Kidney (tissue), 14 donors: ENCODE measurements around the gene FPR2. TPM values are rescaled to one million over a fixed set of nuclear protein-coding genes. Genes with fewer than 3 reads are reported as not detected.

Experiments used
- DNase-seq, 5 donors: peaks; one replicate each; pipeline ENCODE4 v3.0.0-alpha.2; 2013 to 2020
- FAIRE-seq: peaks from 2 replicates; lab custom pipeline; 2012; peaks lifted over from hg19 to GRCh38; lab: Jason Lieb, UNC
- H3K27ac ChIP-seq, 2 donors: one replicate each; pipeline ENCODE4 v1.7.0; 2013; ENCODE audit warnings: low read depth in 2 of 2, low read length in 2 of 2, inconsistent platforms in 1 of 2
- H3K27me3 ChIP-seq: one replicate; pipeline ENCODE4 v1.7.1; 2013; ENCODE audit warnings: low read length, inconsistent platforms; ENCODE audit not compliant: control insufficient read depth, insufficient read depth
- H3K36me3 ChIP-seq, 3 donors: one replicate each; pipeline versions ENCODE4 v1.7.0 to v1.7.1; 2013; ENCODE audit warnings: low read length in 3 of 3, control low read depth in 1 of 3, inconsistent platforms in 1 of 3; ENCODE audit not compliant: insufficient read depth in 3 of 3, control insufficient read depth in 2 of 3
- H3K4me1 ChIP-seq, 3 donors: one replicate each; pipeline versions ENCODE4 v1.7.0 to v1.7.1; 2013; ENCODE audit warnings: low read length in 3 of 3, inconsistent platforms in 1 of 3, low read depth in 1 of 3; ENCODE audit not compliant: control insufficient read depth in 2 of 3, insufficient read depth in 2 of 3
- H3K4me3 ChIP-seq, 3 donors: one replicate each; pipeline versions ENCODE4 v1.7.0 to v1.8.1; 2013; ENCODE audit warnings: low read length in 3 of 3, control low read depth in 1 of 3, inconsistent platforms in 1 of 3
- H3K9ac ChIP-seq, 3 donors: one replicate each; pipeline versions ENCODE4 v1.7.0 to v1.7.1; 2013; ENCODE audit warnings: low read length in 3 of 3, control low read depth in 1 of 3, inconsistent platforms in 1 of 3
- H3K9me3 ChIP-seq, 3 donors: one replicate each; pipeline versions ENCODE4 v1.7.0 to v1.7.1; 2013; ENCODE audit warnings: low read length in 3 of 3, control low read depth in 1 of 3, inconsistent platforms in 1 of 3; ENCODE audit not compliant: control insufficient read depth in 2 of 3, insufficient read depth in 1 of 3
- CTCF ChIP-seq: IDR thresholded peaks from 3 replicates; pipeline ENCODE4 v1.5.1; 2012; ENCODE audit warnings: mild to moderate bottlenecking, moderate library complexity, borderline replicate concordance; ENCODE audit not compliant: insufficient read depth; ENCODE audit errors: extremely low read depth
- intact Hi-C: fragments of 100-400 bp; cut with DNase I; formaldehyde crosslinking; loops from one replicate; pipeline ENCODE4 v1.11.1; 2022
- polyA plus RNA-seq: library from polyadenylated mRNA; stranded (reverse); fragments of 350-450 nt; fragmentation: Illumina TruSeq; extraction: RNeasy Lipid Tissue Mini Kit (QIAGEN cat#74804); gene quantifications from one replicate; pipeline ENCODE4 v1.2.3, GENCODE V29; 2014; ENCODE audit warnings: low read depth, low replicate concordance; ENCODE audit not compliant: insufficient read depth
- total RNA-seq: library from RNA; stranded (reverse); fragmentation: NEBNext Ultra II Directional; extraction: Animal tissue kit (Norgen Biotek cat#: 25700); gene quantifications from one replicate; pipeline ENCODE4 v1.2.1, GENCODE V29; 2021
- donor health status: control.
- donor health status: control.
- donor health status: control.
- donor health status: control.
- donor health status: control.
- donor health status: DM: yes; HTN: yes; CAD: no.
- donor health status: Normal renal cell carcinoma (clear cell type).

Gene FPR2
- total and polyA plus RNA-seq, 2 donors from 2014 or later = 2.3 TPM; not detected in 1

- DNase-seq = no peak
- Histone ChIP-seq H3K9ac (no peak overlapping the region), H3K4me3 (no peak overlapping the region), H3K27ac (no peak overlapping the region), H3K9me3 (no peaks in the 10 kb centered on the region), H3K27me3 (no peaks in the 10 kb centered on the region), H3K4me1 (no peaks in the 10 kb centered on the region), H3K36me3 (no peaks in the 10 kb centered on the region)
- intact Hi-C loops = no loop called here
- TF ChIP-seq CTCF = no peak
- no peak for FAIRE-seq
Observed at GRCh38 chr19:51749979-51750378, 11.0 kb upstream of the FPR2 start.

- Histone ChIP-seq H3K4me1 (no peaks in the 10 kb centered on the region), H3K27me3 (no peaks in the 10 kb centered on the region), H3K9ac (no peak overlapping the region), H3K9me3 (no peaks in the 10 kb centered on the region), H3K4me3 (no peak overlapping the region), H3K27ac (no peak overlapping the region), H3K36me3 (no peaks in the 10 kb centered on the region)
- no peak for DNase-seq
- FAIRE-seq = no peak
- no peak for TF ChIP-seq CTCF
- intact Hi-C loops = no loop called here
Observed at GRCh38 chr19:51750400-51751094, 10.4 kb upstream of the FPR2 start.

DNA sequence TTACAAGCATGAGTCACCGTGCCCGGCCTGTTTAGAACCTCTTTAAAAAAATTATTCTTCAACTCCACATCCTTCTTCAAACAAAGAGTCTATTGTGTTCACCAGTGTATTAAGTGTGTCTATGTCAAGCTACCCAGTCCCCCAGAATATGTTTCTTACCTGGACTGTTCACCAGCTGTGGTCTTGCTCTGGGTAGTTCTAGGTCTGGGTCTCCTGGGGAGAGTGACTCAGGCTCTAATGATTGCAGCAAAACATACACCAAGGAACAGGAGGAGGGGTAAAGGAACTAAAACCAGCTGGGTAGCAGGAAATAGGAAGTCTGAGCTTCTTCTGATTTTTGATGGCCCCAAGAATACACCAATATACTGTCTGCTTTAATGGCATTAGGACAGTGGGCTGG, 9.3 kb upstream of the FPR2 start, which contains the start of gene FPR1:
Gene FPR1, minus strand, starts transcription at position 224 of the 400 bp plus-strand sequence. CDS start 4,884 bp downstream, outside the sequence.
- no peak for FAIRE-seq
- no peak within 1 kb of the TSS for H3K4me3 ChIP-seq

More for the DNA sequence above, 9.3 kb upstream of the FPR2 start, which contains the start of gene FPR1:
- no peaks in the 10 kb centered on the region for H3K36me3 ChIP-seq
- H3K4me1 ChIP-seq = no peaks in the 10 kb centered on the region
- TF ChIP-seq CTCF = no peak
- no peak within 1 kb of the TSS for H3K27ac ChIP-seq
- no peak for DNase-seq
- intact Hi-C loops = no loop called here
- H3K9me3 ChIP-seq = no peaks in the 10 kb centered on the region
- no peak within 1 kb of the TSS for H3K9ac ChIP-seq
- no peaks in the 10 kb centered on the region for H3K27me3 ChIP-seq
